ENCODE data around the gene CTNNA2.
A peak's percentile ranks its signal among the peaks of the same experiment; 100 is the strongest.

Gene CTNNA2

GRCh38 chr2:80519121-80519643 is 1006.3 kb downstream of the CTNNA2 start:
- ATAC-seq (replicated peaks) (no peak), DNase-seq (no peak)
- no peaks in the 10 kb centered on the region for H3K36me3 Mint-ChIP-seq
- no peaks in the 10 kb centered on the region for H3K4me1 Mint-ChIP-seq
- H3K27ac Mint-ChIP-seq, result no peak overlapping the region
- H3K4me3 Mint-ChIP-seq, result no peak overlapping the region
- no peaks in the 10 kb centered on the region for H3K27me3 Mint-ChIP-seq
- H3K9me3 Mint-ChIP-seq, result no peaks in the 10 kb centered on the region

GRCh38 chr2:80519699-80520291 is 1006.9 kb downstream of the CTNNA2 start:
- Mint-ChIP-seq H3K4me1 (no peaks in the 10 kb centered on the region), H3K36me3 (no peaks in the 10 kb centered on the region), H3K27ac (no peak overlapping the region), H3K9me3 (no peaks in the 10 kb centered on the region), H3K4me3 (no peak overlapping the region), H3K27me3 (no peaks in the 10 kb centered on the region)
- DNase-seq, result no peak
- no peak for ATAC-seq (replicated peaks)

- no peak overlapping the region for H3K27ac Mint-ChIP-seq
- DNase-seq (no peak), ATAC-seq (replicated peaks) (peak in 1 of 2 donors; percentile 34)
- no peak overlapping the region for H3K4me3 Mint-ChIP-seq
- H3K27me3 Mint-ChIP-seq, result no peaks in the 10 kb centered on the region
- H3K4me1 Mint-ChIP-seq, result no peaks in the 10 kb centered on the region
- H3K9me3 Mint-ChIP-seq, result peaks cover under 1 to 1% of the 10 kb centered on the region in 2 donors
- no peaks in the 10 kb centered on the region for H3K36me3 Mint-ChIP-seq
These were observed 1012.3 kb downstream of the CTNNA2 start for GRCh38 chr2:80525152-80525551.

GRCh38 chr2:80527119-80527518 is 1014.3 kb downstream of the CTNNA2 start:
- ATAC-seq (replicated peaks) (no peak), DNase-seq (no peak)
- no peak overlapping the region for H3K4me3 Mint-ChIP-seq
- no peak overlapping the region for H3K27ac Mint-ChIP-seq
- H3K27me3 Mint-ChIP-seq, result no peaks in the 10 kb centered on the region
- H3K4me1 Mint-ChIP-seq, result no peaks in the 10 kb centered on the region
- peaks cover 3 to 8% of the 10 kb centered on the region in 2 donors for H3K9me3 Mint-ChIP-seq
- H3K36me3 Mint-ChIP-seq, result no peaks in the 10 kb centered on the region

GRCh38 chr2:80529466-80530165 is 1016.8 kb downstream of the CTNNA2 start:
- Mint-ChIP-seq H3K27ac (no peak overlapping the region), H3K27me3 (no peaks in the 10 kb centered on the region), H3K36me3 (no peaks in the 10 kb centered on the region), H3K4me1 (no peaks in the 10 kb centered on the region), H3K4me3 (no peak overlapping the region), H3K9me3 (peaks cover 6 to 15% of the 10 kb centered on the region in 2 donors)
- ATAC-seq (replicated peaks) (no peak), DNase-seq (no peak)

- no peaks in the 10 kb centered on the region for H3K36me3 Mint-ChIP-seq
- no peak overlapping the region for H3K4me3 Mint-ChIP-seq
- H3K9me3 Mint-ChIP-seq, result peaks cover 5 to 15% of the 10 kb centered on the region in 2 donors
- no peaks in the 10 kb centered on the region for H3K27me3 Mint-ChIP-seq
- peak; percentile 1 for DNase-seq
- no peaks in the 10 kb centered on the region for H3K4me1 Mint-ChIP-seq
- peak; percentile 67 to 80 for ATAC-seq (replicated peaks)
- H3K27ac Mint-ChIP-seq, result no peak overlapping the region
These were observed 1017.7 kb downstream of the CTNNA2 start for GRCh38 chr2:80530442-80531064.

- Mint-ChIP-seq H3K36me3 (no peaks in the 10 kb centered on the region), H3K4me3 (no peak overlapping the region), H3K9me3 (peaks cover 5 to 15% of the 10 kb centered on the region in 2 donors), H3K4me1 (no peaks in the 10 kb centered on the region), H3K27ac (no peak overlapping the region), H3K27me3 (no peaks in the 10 kb centered on the region)
- ATAC-seq (replicated peaks), result no peak
- no peak for DNase-seq
These were observed 1018.5 kb downstream of the CTNNA2 start for GRCh38 chr2:80531319-80531718.

GRCh38 chr2:80545420-80546210 is 1032.8 kb downstream of the CTNNA2 start:
- Mint-ChIP-seq H3K4me3 (no peak overlapping the region), H3K36me3 (no peaks in the 10 kb centered on the region), H3K9me3 (peaks cover 8 to 9% of the 10 kb centered on the region in 2 donors), H3K4me1 (no peaks in the 10 kb centered on the region), H3K27me3 (no peaks in the 10 kb centered on the region), H3K27ac (no peak overlapping the region)
- no peak for ATAC-seq (replicated peaks)
- no peak for DNase-seq

- no peak for ATAC-seq (replicated peaks)
- peaks cover 8 to 9% of the 10 kb centered on the region in 2 donors for H3K9me3 Mint-ChIP-seq
- H3K27ac Mint-ChIP-seq, result no peak overlapping the region
- H3K36me3 Mint-ChIP-seq, result no peaks in the 10 kb centered on the region
- no peak overlapping the region for H3K4me3 Mint-ChIP-seq
- no peak for DNase-seq
- no peaks in the 10 kb centered on the region for H3K27me3 Mint-ChIP-seq
- H3K4me1 Mint-ChIP-seq, result no peaks in the 10 kb centered on the region
These were observed 1033.9 kb downstream of the CTNNA2 start for GRCh38 chr2:80546766-80547165.

- Mint-ChIP-seq H3K27me3 (no peaks in the 10 kb centered on the region), H3K4me1 (no peaks in the 10 kb centered on the region), H3K27ac (no peak overlapping the region), H3K9me3 (peaks cover 8 to 9% of the 10 kb centered on the region in 2 donors), H3K4me3 (no peak overlapping the region), H3K36me3 (no peaks in the 10 kb centered on the region)
- DNase-seq (no peak), ATAC-seq (replicated peaks) (no peak)
These were observed 1034.5 kb downstream of the CTNNA2 start for GRCh38 chr2:80547344-80547743.

GRCh38 chr2:80548469-80548868 is 1035.6 kb downstream of the CTNNA2 start:
- ATAC-seq (replicated peaks), result no peak

GRCh38 chr2:80549901-80550300 is 1037.0 kb downstream of the CTNNA2 start:
- Mint-ChIP-seq H3K27ac (no peak overlapping the region), H3K4me1 (no peaks in the 10 kb centered on the region), H3K27me3 (no peaks in the 10 kb centered on the region), H3K9me3 (peaks cover 7 to 8% of the 10 kb centered on the region in 2 donors), H3K4me3 (no peak overlapping the region), H3K36me3 (no peaks in the 10 kb centered on the region)
- DNase-seq, result no peak
- ATAC-seq (replicated peaks), result no peak

More at GRCh38 chr2:80548469-80548868, 1035.6 kb downstream of the CTNNA2 start:
- H3K27ac Mint-ChIP-seq, result no peak overlapping the region
- no peaks in the 10 kb centered on the region for H3K4me1 Mint-ChIP-seq
- H3K36me3 Mint-ChIP-seq, result no peaks in the 10 kb centered on the region
- H3K27me3 Mint-ChIP-seq, result no peaks in the 10 kb centered on the region
- no peak for DNase-seq
- H3K4me3 Mint-ChIP-seq, result no peak overlapping the region
- H3K9me3 Mint-ChIP-seq, result peaks cover 8 to 9% of the 10 kb centered on the region in 2 donors

- H3K27me3 Mint-ChIP-seq, result no peaks in the 10 kb centered on the region
- no peak overlapping the region for H3K27ac Mint-ChIP-seq
- H3K36me3 Mint-ChIP-seq, result no peaks in the 10 kb centered on the region
- H3K9me3 Mint-ChIP-seq, result peaks cover 1 to 4% of the 10 kb centered on the region in 2 donors
- no peak overlapping the region for H3K4me3 Mint-ChIP-seq
- ATAC-seq (replicated peaks) (no peak), DNase-seq (no peak)
- no peaks in the 10 kb centered on the region for H3K4me1 Mint-ChIP-seq
These were observed 1047.5 kb downstream of the CTNNA2 start for GRCh38 chr2:80560326-80560725.

GRCh38 chr2:80568011-80568410 is 1055.2 kb downstream of the CTNNA2 start:
- no peaks in the 10 kb centered on the region for H3K27me3 Mint-ChIP-seq
- DNase-seq (no peak), ATAC-seq (replicated peaks) (no peak)
- H3K4me1 Mint-ChIP-seq, result no peaks in the 10 kb centered on the region
- H3K36me3 Mint-ChIP-seq, result no peaks in the 10 kb centered on the region
- no peak overlapping the region for H3K4me3 Mint-ChIP-seq
- no peak overlapping the region for H3K27ac Mint-ChIP-seq
- peaks cover 0 to 3% of the 10 kb centered on the region in 2 donors for H3K9me3 Mint-ChIP-seq

Data from stimulated activated naive B cell treated with anti-CD40 and anti-IgM and Interleukin-4, amounts not matched to agents 10 μg/mL and 1 μg/mL and 100 μg/mL, for 72 hours (primary cell).